ENCODE results near the gene GABRB3.

The GABRB3 gene

GRCh38 chr15:26757141-26757540 is 15.7 kb downstream of the GABRB3 start:
- Mint-ChIP-seq H3K36me3 (ENCODE audit: low read depth) (no peaks in the 10 kb centered on the region), H3K27me3 (ENCODE audit: low read depth) (peaks cover 5% of the 10 kb centered on the region), H3K9me3 (no peaks in the 10 kb centered on the region), H3K27ac (no peak overlapping the region), H3K4me3 (no peak overlapping the region), H3K4me1 (no peaks in the 10 kb centered on the region)
- no peak for TF ChIP-seq CTCF (IDR thresholded peaks at IDR 0.05; ENCODE audit: unreplicated experiment in 3 of 3)

- Mint-ChIP-seq H3K27me3 (ENCODE audit: low read depth) (no peaks in the 10 kb centered on the region), H3K4me1 (no peaks in the 10 kb centered on the region), H3K4me3 (no peak overlapping the region), H3K27ac (no peak overlapping the region), H3K36me3 (ENCODE audit: low read depth) (no peaks in the 10 kb centered on the region), H3K9me3 (no peaks in the 10 kb centered on the region)
- no peak for TF ChIP-seq CTCF (IDR thresholded peaks at IDR 0.05; ENCODE audit: unreplicated experiment in 3 of 3)
Measured at GRCh38 chr15:26744894-26745293, 28.0 kb downstream of the GABRB3 start.

- H3K27me3 Mint-ChIP-seq (ENCODE audit: low read depth): no peaks in the 10 kb centered on the region
- H3K9me3 Mint-ChIP-seq: peaks cover 3% of the 10 kb centered on the region
- H3K36me3 Mint-ChIP-seq (ENCODE audit: low read depth): no peaks in the 10 kb centered on the region
- H3K4me3 Mint-ChIP-seq: no peak overlapping the region
- no peak overlapping the region for H3K27ac Mint-ChIP-seq
- no peaks in the 10 kb centered on the region for H3K4me1 Mint-ChIP-seq
- TF ChIP-seq CTCF (IDR thresholded peaks at IDR 0.05; ENCODE audit: unreplicated experiment in 3 of 3): no peak
Measured at GRCh38 chr15:26739791-26740190, 33.1 kb downstream of the GABRB3 start.

- no peaks in the 10 kb centered on the region for H3K27me3 Mint-ChIP-seq (ENCODE audit: low read depth)
- no peak for TF ChIP-seq CTCF (IDR thresholded peaks at IDR 0.05; ENCODE audit: unreplicated experiment in 3 of 3)
- H3K27ac Mint-ChIP-seq: no peak overlapping the region
- H3K4me1 Mint-ChIP-seq: no peaks in the 10 kb centered on the region
- peaks cover 7% of the 10 kb centered on the region for H3K9me3 Mint-ChIP-seq
- no peak overlapping the region for H3K4me3 Mint-ChIP-seq
- no peaks in the 10 kb centered on the region for H3K36me3 Mint-ChIP-seq (ENCODE audit: low read depth)
Measured at GRCh38 chr15:26738996-26739395, 33.9 kb downstream of the GABRB3 start.

- Mint-ChIP-seq H3K4me3 (no peak overlapping the region), H3K27me3 (ENCODE audit: low read depth) (no peaks in the 10 kb centered on the region), H3K4me1 (no peaks in the 10 kb centered on the region), H3K9me3 (peaks cover 17% of the 10 kb centered on the region), H3K27ac (no peak overlapping the region), H3K36me3 (ENCODE audit: low read depth) (peaks cover 9% of the 10 kb centered on the region)
- TF ChIP-seq CTCF (IDR thresholded peaks at IDR 0.05; ENCODE audit: unreplicated experiment in 3 of 3): no peak
Measured at GRCh38 chr15:26736502-26737248, 36.2 kb downstream of the GABRB3 start.

GRCh38 chr15:26731965-26732364 is 40.9 kb downstream of the GABRB3 start:
- peaks cover 17% of the 10 kb centered on the region for H3K9me3 Mint-ChIP-seq
- H3K27me3 Mint-ChIP-seq (ENCODE audit: low read depth): no peaks in the 10 kb centered on the region
- H3K27ac Mint-ChIP-seq: no peak overlapping the region
- H3K4me1 Mint-ChIP-seq: no peaks in the 10 kb centered on the region
- TF ChIP-seq CTCF (IDR thresholded peaks at IDR 0.05; ENCODE audit: unreplicated experiment in 3 of 3): no peak
- H3K4me3 Mint-ChIP-seq: no peak overlapping the region
- peaks cover 9% of the 10 kb centered on the region for H3K36me3 Mint-ChIP-seq (ENCODE audit: low read depth)
